ENCODE measurements around the gene PRR12.

PRR12 gene, protein sequence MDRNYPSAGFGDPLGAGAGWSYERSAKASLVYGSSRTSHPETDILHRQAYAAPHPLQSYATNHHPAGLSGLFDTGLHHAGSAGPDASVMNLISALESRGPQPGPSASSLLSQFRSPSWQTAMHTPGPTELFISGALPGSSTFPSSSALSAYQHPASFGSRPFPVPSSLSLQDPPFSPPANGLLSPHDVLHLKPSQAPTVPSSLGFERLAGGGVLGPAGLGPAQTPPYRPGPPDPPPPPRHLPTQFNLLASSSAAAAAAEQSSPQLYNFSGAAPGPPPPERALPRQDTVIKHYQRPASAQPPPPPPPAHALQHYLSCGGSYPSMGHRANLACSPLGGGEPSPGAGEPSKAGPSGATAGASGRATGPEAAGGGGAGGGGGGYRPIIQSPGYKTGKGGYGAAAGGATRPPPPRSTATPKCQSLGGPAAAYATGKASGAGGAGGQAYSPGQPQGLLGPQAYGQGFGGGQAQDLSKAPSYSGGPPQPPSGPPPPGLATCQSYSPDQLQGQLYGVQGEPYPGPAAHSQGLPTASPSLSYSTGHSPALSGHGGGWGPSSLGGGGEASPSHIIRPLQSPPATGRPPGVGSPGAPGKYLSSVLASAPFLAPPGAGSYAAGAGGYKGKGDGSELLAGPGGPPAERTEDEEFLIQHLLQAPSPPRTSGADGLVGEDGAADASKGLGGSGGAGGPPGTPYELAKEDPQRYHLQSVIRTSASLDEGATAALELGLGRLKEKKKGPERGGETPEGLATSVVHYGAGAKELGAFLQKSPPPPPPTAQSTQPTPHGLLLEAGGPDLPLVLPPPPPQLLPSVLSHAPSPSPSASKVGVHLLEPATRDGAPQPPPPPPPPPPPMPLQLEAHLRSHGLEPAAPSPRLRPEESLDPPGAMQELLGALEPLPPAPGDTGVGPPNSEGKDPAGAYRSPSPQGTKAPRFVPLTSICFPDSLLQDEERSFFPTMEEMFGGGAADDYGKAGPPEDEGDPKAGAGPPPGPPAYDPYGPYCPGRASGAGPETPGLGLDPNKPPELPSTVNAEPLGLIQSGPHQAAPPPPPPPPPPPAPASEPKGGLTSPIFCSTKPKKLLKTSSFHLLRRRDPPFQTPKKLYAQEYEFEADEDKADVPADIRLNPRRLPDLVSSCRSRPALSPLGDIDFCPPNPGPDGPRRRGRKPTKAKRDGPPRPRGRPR (N-terminal part only)

DNA sequence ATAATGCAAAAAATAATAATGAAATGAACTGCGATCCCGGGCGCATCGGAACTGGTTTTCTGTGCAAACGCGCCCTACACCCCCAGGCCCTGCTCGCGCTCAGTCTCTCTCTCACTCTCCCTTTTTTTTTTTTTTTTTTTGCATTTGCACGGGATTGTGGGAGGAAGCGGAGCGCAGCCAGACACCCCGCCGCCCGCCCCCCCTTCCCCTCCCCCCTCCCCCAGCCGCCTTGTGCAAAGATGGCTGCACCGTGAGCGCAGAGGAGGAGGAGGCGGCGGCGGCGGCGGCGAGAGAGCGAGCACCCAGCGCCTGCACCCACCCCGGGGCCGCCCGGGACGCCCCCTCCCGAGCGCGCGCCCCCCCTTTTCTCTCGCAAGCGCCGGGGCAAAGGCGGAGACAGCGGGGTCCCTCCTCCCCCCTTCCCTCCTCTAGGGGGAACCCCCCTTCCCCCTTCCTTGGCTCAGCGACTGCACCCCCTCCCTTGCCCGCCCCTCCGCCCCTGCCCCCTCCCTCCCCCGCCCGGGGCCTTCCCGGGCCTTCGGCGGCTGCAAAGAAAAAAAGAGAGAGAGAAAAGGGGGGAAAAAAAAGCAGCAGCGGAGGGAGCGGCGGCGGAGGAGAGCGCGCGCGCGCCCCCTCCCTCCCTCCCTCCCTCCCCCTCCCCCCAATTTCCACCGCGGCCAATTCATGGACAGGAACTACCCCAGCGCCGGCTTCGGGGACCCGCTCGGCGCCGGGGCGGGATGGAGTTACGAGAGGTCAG lies at the start of gene PRR12:
PRR12 (plus strand) TSS at position 212 of the 760 bp plus-strand sequence; CDS start at position 685, 473 bp downstream.
- DNase-seq (ENCODE audit: low read depth in 2 of 2) = peak in 1 of 2 donors; percentile 63

DNA sequence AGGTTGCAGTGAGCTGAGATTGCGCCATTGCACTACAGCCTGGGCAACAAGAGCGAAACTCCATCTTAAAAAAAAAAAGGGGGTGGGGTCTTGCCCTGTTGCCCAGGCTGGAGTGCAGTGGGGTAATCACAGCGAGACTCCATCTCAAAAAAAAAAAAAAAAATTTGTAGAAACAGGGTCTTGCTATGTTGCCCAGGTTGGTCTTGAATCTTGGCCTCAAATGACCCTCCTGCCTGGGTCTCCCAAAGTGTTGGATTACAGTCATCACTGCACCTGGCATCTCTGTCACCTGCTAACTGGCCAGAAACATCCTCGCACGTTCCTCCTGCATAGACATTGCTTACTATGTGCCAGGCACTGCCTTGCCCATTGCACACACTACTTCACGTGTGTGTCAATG lies 49.1 kb upstream of the PRR12 start:
- no peak for DNase-seq (ENCODE audit: low read depth in 2 of 2)

DNA sequence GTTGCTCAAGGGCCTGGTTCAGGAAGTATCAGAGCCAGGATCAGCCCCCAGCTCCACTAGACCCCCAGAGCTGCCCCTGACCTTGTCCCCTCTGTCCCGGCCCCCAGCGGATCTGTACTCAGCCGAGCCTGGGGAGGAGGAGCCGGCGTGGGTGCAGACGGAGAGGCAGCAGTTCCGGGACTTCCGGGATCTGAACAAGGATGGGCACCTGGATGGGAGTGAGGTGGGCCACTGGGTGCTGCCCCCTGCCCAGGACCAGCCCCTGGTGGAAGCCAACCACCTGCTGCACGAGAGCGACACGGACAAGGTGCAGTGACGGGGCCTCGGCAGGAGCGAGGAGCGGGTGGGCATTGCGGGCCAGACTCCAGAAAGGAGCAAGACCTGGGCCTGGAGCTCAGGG lies 48.5 kb upstream of the PRR12 start:
- DNase-seq (ENCODE audit: low read depth in 2 of 2) = no peak

DNA sequence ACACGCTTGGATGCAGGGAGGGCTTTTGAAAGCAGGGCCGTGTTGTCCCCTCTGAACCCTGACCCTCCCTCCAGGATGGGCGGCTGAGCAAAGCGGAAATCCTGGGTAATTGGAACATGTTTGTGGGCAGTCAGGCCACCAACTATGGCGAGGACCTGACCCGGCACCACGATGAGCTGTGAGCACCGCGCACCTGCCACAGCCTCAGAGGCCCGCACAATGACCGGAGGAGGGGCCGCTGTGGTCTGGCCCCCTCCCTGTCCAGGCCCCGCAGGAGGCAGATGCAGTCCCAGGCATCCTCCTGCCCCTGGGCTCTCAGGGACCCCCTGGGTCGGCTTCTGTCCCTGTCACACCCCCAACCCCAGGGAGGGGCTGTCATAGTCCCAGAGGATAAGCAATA lies 48.0 kb upstream of the PRR12 start:
- DNase-seq (ENCODE audit: low read depth in 2 of 2) = no peak

DNA sequence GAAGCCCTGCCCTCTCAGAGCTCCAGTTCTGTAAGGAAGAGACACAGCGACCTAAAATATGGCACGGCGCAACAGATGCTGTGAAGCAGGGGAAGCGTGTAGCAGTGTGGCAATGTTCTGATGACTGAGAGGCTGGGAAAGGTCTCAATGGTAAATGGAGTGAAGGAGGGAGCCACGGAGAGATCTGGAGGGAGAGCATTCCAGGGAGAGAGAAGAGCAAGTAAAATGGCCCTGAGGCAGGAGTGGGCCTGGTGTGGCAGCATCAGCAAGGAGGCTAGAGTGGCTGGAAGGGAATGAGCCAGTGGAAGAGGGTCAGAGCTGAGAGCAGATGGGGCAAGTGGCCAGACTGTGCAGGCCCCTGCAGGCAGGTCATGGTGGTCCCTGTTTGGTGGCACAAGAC lies 46.8 kb upstream of the PRR12 start:
- no peak for DNase-seq (ENCODE audit: low read depth in 2 of 2)

DNA sequence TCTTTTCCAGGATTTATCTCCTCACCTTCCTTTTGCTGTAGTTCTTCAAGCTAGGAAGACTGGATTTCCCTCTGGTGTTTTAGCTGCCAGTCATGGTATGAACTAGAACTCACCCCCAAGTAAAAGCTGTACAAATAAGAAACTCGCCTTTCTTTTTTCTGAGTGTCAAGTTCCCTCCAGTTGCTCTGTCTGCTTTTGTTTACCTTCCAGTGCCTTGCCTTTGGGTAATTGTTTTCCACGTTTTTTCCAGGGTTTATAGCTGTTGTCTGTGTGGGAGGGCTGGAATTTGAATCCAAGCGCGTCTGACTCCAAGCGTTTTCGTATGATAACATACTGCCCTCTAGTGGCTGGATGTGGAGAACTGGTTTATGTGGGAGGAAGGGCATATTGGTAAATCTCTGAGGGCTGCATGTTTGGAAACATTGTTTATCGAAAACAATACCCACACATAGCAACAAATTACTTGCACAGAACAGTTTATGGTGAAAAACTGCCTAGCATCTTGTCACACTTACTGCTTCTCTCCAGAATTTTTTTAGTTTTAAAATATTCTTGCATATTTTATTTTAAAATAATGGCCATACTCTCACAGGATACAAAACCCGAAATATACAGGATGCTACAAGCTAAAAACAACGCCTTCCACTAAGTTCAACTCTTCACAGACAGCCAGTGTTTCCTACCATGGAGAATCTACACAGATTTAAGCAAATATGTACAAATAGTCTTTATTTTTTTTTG lies 44.0 kb upstream of the PRR12 start:
- DNase-seq (ENCODE audit: low read depth in 2 of 2) = no peak

DNA sequence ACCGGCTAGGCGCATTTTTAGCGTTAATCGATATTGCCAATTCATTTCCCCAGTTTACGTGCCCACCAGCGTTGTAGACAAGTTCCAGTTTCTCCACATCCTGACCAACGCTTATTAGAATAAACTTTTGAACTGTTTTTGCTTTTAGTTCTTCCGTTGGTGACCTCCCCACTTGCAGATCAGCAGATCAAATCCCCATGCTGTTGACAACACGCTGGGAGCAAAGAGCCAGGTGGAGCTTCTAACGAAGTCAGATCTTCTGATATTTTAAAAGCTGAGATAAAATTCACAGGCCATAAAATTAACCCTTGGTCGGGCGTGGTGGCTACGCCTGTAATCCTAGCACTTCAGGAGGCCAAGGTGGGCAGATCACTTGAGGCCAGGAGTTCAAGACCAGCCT lies 41.9 kb upstream of the PRR12 start:
- DNase-seq (ENCODE audit: low read depth in 2 of 2) = no peak

DNA sequence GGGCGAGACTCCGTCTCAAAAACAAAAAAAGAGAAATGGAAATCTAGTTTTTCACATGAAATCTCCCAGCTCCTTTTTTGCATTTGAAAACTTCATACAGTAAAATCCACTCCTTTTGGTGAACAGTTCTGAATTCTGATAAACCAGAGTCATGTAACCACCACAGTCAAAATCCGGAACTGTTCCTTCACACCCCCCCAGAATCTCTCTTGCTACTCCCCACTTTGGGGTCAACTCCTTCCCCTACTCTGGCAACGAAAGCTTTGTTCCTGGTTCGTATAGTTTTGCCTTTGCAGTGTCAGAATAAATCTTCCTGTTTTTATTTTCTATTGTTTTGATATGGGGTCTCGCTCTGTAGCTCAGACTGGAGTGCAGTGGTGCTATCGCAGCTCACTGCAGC lies 39.5 kb upstream of the PRR12 start:
- DNase-seq (ENCODE audit: low read depth in 2 of 2) = no peak

DNA sequence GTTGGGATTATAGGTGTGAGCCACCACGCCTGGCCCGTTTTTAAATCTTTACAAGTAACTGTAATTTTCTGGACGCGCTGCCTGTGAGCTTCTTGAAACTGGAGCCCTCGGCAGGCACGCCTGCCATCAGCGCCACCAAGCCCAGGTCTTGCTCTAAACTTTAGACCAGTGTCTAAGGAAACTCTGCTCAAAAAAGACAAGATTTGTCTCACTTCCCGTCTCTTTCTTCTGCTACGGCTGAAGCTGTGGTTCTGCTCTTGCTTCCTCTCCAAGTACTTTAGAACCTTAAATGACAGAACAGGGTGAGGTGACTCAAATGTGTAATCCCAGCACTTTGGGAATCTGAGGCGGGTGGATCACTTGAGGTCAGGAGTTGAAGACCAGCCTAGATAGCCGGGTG lies 38.2 kb upstream of the PRR12 start:
- no peak for DNase-seq (ENCODE audit: low read depth in 2 of 2)

DNA sequence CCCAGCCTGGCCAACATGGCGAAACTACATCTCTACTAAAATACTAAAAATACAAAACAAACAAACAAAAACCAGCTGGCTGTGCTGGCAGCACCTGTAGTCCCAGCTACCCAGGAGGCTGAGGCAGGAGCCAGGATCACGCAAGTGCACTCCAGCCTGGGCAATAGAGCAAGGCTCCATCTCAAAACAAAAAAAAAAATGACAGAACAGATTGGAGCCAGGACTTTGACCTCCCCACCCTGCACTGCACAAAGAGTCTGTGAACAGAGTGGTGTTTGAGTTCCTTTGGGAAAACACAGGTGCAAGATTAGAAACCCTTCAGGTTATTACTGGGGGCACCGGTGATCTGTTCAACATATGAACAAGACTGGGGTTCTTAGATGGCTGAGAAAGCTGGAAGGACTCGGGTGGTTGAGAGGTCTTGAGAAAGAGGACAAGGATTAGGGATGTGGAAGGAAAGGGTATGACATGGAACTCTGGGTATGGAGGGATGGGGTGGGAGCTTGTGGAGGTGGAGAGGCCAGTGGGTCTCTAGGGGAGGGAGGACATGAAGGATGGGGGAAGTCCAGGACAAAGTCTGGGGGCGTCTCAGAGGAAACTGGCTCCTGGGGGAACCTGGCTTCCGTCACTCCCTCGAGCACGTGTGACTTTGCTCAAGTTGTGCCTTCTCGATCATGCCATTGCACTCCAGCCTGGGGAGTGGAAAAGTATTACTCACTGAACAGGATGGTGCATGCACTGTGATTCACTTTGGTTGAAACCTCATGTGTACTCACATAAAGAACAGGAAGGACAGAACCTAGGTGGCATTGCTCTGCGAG lies 37.3 kb upstream of the PRR12 start:
- DNase-seq (ENCODE audit: low read depth in 2 of 2) = peak in 1 of 2 donors; percentile 60

DNA sequence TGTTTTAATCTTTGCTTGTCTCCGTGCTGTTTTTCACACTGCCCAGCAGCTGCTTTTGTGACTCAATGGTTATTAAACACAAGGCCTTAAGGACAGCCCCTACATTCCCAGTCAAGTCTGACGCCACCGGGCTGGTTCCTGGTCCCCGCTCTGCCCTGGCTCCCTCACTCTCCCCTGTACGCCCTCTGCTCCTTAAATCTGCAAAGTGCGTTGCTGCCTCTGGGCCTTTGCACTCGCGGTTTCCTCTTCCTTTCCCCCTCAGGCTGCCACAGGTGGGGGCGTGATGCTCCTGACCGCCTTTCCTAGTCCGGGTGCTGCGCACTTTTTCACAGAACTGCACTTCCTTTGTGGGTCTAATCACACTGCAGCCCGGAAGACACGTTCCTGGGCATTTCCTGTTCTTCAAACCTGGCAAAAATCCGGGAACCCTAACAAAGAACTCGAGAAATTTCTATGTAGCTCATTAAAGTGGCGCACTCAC lies 36.2 kb upstream of the PRR12 start:
- DNase-seq (ENCODE audit: low read depth in 2 of 2) = no peak

DNA sequence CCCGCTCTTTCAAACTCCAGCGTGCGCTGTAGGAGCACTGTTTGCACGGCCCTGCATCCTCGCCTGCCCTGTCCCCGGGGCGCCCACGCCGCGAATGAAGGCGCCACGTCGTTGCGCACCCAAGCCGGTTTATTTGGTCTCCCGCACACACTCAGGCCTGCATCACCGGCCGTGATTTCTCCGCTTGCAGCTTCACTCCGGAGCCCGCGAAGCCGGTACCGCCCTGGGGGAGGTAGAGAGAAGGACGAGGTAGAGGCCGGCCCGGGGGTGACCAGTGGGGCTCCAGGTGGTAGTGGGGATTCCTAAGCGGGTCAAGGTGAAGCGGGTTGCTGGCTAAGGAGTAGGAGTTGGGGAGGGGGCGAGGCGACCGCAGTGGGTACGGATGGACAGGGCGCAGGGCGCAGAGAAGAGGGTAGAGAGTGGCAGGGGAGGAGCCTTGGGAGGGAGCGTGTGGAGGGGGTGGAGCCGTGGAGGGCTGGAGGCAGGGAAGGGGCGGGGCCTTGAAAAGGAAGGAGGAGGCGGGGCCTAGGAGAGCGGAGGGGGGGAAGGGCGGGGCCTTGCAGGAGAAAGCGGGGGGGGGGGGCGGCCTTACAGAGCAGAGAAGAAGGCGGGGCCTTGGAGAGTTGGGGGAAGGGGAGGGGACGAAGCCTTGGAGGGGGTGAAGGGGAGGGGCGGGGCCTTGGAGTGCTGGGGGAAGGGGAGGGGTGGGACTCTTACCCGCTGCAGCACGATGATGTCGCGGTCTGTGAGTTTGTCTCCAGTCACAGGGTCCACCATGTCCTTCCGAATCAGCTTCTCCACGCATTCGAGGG lies 35.2 kb upstream of the PRR12 start:
- DNase-seq (ENCODE audit: low read depth in 2 of 2) = peak in 1 of 2 donors; percentile 69

DNA sequence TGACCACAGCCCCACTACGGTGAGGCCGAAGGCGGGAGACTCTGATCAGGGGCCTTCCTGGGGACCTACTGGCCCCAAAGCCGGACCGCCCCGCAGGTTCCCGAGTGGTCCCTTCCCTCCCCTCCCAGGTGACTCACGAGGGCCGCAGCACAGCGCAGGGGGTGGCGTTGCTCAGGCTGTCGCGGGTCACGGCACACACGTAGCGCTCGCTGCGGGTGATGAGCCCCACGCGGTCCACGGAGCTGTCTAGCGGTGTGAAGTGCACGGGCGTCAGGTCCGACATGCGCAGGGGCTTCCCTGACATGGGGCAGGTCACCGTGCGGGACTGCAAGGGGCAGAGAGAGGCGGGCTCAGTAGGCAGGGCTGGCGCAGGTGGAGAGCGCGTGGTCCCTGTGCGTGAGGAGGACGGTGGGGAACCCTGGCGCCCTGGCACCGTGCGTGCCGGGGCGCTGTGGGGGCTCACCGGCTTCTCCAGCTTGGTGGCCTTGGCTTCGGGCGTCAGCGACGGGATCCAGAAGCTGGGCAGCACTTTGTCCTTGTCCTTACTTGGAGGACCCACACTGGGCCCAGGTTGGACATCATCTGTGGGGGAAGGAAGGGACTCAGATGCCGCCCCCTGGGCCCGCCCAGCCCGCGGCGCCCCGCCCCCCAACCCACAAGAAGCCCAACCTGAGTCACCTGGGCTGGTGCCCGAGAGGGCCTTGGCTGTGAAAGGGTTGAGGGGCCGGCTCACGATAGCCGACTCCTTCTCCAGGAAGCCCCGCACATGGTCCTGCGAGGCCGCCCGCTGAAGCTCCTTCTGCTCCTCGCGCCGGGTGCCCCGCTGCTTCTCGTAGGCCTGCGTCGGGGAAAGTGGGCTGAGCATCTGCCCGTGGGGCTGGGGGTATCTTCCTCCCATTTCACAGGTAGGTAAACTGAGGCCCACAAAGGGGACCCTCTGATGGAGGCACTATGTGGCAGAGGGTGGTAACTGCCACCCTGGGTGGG lies 34.3 kb upstream of the PRR12 start:
- no peak for DNase-seq (ENCODE audit: low read depth in 2 of 2)

DNA sequence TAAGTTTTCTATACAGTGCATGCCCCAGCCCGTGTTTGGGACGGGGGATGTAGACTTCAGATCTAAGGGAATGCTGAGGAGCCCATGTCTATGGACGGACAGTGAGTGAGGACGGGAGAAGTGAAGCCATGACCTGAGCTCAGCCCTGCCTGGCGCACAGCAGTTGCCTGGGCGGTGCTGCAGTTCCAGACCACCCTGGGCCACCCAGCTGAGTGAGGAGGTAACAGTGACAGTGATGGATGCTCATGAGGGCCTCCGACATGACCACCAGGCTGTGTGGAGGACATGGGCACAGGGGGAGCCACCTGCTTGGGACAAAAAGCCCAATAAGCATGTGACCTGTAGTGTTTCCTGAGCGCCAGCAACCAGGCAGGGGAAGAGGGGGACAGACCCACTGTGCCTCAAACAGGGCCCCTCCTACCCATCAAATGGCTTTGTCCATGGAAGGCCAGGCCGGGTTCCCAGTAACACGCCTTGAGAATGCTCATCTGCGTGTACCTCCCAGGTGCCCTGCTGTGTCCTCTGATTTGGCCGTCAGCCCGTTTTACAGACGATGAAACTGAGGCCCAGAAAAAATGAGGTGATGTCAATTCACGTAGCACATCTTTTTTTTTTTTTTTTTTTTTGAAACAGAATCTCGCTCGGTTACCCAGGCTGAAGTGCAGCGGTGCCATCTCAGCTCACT lies 33.2 kb upstream of the PRR12 start:
- no peak for DNase-seq (ENCODE audit: low read depth in 2 of 2)

DNA sequence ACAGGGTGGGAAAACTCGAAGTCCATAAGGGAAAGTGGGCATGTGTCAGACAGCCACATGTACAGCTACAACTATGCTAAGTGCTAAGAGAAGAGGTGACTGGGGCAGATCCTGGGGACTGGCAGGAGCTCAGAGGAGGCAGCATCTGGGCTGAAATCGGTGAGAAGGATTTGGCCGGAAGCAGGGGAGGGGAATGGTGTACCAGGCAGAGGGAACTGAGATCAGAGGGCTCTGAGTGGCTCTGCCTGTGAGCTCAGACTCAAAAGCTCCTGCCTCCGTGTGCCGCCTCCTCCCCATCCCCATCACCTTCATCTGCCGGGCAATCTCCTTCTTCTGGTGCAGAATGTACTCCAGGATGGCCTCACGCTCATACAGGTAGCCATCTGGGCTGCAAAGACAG lies 32.4 kb upstream of the PRR12 start:
- no peak for DNase-seq (ENCODE audit: low read depth in 2 of 2)

DNA sequence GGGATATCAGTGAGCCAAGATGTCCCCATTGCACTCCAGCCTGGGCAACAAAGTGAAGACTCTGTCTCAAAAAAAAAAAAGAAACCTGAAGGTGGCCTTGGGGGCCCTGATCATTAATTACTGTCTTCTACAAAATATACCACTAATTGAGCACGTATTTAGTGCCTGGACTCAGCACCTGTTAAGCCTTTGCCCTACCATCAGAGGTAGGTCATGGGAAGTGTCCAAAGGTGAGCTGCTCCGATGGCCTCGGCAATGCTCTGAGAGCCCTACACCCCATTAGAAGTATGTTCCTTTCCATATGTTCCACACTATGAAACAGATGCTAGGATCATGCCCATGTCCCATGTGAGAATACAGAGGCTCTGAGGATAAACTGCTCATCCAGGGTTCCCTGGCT lies 31.5 kb upstream of the PRR12 start:
- DNase-seq (ENCODE audit: low read depth in 2 of 2) = no peak

DNA sequence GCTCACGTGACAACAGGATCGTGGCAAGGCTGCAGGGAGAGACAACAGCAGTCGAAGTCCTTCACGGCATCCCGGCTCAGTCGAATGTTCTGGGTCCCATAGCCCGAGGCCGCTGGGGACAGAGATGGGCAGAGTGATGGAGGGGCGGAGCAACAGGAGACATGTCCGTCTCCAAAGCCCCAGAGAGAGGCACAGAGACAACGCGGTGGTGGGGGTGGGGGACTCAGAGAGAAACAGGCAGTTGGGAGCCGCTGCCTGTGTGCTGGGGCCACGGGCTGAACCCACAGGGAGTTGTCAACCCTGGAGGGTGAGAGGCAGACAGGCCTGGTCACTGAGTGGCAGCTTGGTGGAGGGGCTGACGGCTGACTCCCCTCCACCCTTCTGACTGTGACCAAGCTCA lies 31.1 kb upstream of the PRR12 start:
- DNase-seq (ENCODE audit: low read depth in 2 of 2) = no peak
